GM18873 (cell line): ENCODE data around the gene CYP27C1.

ENCODE experiments used
- ATAC-seq: cut with Tn5 transposase; IDR thresholded peaks from one replicate; pipeline ENCODE4 v1.9.1; 2021; ENCODE audit warnings: mild to moderate bottlenecking, moderate library complexity, moderate number of reproducible peaks; ENCODE audit not compliant: unreplicated experiment, low FRiP score

CYP27C1 gene

DNA sequence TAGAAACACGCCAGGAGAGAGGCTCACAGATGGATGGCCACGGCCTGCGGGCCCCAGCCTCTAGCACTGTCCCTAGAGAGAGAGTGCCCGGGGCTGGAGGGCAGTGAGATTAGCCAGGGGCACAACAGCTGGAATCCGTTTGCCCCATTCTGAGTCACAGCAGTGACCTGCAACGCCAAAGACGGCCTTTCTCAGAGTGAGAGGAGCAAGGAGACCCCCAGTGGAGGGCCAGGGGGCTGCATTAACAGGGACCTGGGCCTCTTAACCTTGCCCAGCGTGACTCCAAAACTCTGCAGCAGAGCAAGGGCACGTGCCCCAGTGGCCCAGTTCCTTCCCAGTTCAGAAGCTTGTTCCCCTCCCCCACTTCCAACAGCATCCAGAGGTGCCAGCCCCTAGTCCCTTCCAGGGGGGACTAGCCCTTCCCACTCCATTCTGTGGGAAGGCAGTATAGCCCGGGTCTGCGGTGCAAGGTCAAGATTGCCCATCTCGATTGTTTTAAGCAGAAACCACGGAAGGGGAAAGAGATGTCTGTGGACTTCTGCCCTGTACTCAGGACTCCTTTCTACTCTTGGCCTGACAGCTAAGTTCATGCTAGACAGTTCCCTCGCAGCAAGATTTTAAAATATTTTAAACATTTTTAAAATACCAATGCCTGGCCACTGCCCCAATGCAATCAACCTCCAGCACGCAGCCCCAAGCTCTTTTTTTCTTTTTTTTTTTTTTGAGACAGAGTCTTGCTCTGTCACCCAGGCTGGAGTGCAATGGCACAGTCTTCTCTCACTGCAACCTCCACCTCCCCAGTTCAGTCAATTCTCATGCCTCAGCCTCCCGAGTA, 62.2 kb downstream of the CYP27C1 start:
- no peak for ATAC-seq

- ATAC-seq: no peak
Observed at GRCh38 chr2:127157114-127157513, 63.0 kb downstream of the CYP27C1 start.

DNA sequence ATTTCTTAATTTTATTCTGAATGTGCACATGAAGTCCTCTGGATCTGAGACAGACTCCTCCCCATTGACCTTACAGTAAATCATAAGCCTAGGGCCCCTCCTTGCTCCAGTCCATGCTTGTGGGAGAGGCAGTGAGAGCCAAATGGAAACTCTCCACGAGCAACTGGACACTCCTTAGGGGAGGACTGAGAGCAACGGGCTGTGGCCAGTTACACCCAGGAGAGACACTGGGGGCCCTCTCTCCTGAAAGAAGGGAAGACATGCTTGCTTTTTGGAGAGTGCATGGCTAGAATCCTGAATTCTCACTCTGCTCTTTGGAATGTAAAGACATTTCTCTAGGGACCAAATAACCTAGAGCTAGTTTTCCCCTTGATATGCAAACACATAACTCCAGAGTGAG, 64.2 kb downstream of the CYP27C1 start:
- no peak for ATAC-seq

DNA sequence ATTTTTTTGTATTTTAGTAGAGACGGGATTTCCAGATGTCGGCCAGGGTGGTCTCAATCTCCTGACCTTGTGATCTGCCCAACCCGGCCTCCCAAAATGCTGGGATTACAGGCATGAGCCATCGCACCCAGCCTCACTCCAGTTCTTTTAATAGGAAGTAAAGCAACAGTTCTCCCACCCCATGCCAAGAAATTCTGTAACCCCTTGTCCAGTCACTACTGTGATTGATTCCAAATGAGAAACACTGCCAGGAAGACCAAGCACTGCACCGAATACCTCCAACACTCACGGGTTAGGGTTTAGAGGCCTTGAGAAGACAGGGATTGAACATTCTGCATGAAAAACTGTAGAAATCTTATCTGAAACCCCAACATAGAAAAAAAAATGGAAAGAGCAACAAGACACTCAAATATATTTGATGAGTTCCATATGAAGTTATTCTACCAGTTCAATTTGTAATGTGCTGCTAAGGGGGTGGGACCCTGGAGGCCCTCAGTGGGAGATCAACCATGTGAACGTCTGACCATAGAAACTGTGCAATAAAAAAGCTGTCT, 65.0 kb downstream of the CYP27C1 start:
- no peak for ATAC-seq

DNA sequence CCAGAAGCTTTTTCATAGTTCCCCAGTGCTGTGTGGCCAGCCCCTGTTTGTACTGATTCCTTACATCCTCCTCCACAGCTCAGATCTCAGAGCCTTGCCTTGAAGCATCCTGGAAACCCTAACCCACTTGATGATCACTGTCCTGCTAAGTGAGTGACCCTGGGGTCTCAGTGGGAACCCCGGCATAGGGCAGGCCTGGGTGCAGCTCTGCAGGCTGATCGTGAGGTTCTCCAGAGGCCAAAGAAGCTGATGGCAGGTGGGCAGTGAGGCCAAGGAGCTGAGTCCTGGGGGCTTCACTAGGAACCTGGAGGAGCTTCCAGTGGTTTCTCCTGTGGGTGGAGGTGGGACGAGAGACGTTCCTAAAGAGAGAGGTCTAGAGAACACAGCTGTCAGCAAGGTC, 65.7 kb downstream of the CYP27C1 start:
- no peak for ATAC-seq

DNA sequence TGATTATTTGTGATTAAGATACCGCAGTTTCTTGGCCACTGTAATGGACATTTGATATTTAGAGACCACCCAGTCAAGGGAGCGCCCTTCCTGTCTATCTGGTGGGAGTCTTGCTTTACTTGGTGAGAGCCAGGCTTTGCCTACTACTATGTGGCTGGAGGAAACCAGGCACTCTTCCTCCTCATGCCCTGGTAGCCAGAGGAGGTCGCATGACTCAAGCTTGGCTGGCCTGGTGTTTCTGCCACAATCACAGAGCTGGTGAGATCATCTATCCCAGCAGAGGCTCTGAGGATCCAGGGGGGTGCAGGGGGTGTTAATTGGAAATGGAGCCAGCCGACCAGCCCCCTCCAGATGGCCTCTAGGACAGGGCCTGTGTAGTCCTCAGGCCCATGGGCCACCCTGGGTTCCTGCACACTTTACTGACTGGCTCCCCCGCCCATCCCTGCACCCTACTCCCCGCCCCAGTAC, 66.4 kb downstream of the CYP27C1 start:
- no peak for ATAC-seq

GRCh38 chr2:127150996-127151395, 69.1 kb downstream of the CYP27C1 start:
- ATAC-seq: no peak

DNA sequence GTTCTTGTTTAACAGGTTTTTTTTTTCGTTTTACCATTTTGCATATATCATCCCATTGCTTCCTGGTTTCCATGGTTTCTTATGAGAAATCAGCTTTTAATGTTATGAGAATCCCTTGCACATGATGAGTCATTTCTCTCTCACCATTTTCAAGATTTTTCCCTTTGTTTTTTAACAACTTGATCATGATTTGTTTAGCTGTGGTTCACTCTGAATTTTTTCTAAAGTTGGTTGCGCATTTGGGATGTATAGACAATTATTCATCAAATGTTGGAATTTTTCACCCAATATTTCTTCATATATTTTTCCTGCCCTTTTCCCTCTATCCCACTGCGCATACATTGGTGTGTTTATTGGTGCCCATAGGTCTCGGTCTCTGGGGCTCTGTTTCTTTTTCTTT, 70.7 kb downstream of the CYP27C1 start:
- no peak for ATAC-seq

DNA sequence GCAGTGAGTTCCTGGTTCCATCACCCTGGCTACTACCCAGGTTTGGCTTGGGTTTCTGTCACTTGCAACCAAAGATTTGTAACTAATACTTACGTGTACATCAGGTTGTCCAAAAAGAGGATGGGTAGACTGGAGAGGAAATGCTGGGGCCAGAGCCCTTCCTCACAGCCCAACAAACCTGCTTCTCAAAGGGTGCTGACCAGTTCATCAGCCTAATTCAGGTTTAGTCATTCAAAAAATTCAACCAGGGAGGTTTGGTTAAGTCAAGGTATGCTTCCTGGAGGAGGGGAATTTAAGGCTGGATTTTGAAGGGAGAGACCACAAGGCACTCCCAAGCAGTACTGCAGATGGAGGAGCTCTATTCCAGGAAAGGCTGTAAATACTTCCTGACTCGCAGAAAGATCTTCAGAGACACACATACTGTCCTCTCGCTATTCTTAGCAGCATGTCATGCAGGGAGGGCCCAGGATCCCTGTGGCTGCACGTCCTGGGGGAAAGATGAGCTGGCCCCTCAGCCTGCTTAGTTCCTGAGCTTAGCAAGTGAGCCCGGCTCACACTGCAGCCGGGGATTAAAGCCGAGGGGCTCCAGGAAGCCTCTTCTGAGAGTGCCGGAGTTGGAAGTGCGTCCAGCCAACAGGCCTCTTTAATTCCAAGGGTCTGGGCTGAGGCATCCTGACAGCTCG, 73.1 kb downstream of the CYP27C1 start:
- no peak for ATAC-seq

DNA sequence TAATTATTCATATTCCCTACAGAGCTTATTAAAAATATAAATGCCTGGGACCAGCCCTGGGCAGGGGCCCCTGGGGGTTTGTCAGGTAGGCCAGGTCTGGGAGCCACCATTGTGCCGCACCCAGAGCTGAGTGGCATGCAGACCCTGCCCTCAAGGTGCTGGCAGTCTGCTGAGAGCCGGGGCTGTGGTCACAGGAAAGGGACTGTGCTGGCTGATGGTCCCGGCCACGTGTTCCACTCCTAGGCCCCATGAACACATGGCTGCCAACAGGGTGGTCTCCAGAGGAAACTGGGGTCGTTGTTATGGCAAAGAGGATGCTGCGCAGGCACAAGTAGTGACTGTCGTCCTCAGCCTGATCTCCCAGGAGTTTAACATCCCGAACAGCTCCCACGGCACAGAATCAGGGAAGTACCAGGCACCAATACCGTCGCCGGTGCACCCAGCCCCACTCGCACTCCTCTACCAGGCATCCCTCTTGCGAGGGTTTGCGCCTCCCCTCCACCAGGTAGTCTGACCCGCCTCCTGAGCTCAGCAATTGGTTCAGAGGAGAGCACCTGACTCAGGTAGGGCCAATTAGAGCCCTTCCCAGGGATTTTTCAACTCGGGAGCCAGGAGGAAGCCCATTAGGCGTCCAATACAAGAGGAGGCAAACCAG, 73.9 kb downstream of the CYP27C1 start:
- ATAC-seq: no peak

- ATAC-seq: no peak
Observed at GRCh38 chr2:127145280-127145895, 74.7 kb downstream of the CYP27C1 start.

- no peak for ATAC-seq
Observed at GRCh38 chr2:127143841-127144782, 76.0 kb downstream of the CYP27C1 start.

- no peak for ATAC-seq
Observed at GRCh38 chr2:127142663-127143630, 77.2 kb downstream of the CYP27C1 start.

DNA sequence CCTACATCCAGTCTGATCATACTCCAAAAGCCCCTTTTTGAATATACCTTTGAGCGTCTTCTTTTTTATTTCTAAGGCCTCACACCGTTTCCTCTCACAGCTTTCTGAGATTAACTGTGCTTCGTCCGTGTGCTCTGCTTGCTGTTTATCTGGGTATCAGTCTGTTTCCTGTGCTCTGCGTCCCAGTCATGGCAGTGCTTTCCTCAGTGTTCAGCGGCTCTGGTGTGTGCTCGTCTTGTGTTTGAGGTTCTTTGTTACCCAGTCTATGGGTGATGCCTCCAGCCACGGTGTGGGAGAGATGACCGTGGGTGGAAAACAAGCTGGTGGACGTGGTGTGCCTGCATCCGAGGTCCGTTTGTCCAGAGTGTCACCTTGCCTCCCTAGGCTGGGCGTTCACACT, 79.6 kb downstream of the CYP27C1 start:
- no peak for ATAC-seq

DNA sequence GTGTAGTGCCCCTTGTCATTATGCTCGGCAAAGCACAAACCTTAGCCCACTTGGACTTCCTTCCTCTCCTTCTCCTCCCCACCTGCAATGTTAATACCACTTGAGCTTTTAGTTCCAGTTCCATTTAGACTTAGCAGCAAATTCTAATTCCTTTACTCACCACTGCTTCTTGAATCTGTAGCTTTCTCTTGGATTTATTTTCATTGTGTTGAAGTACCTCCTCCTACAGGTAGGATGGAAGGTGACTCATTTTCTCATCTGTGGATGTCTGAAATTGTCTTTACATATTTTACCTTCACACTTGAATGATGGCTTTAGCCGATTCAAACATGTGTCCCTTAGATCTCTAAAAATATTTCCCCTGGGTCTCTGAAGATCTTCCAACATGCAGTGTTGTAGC, 80.3 kb downstream of the CYP27C1 start:
- no peak for ATAC-seq

DNA sequence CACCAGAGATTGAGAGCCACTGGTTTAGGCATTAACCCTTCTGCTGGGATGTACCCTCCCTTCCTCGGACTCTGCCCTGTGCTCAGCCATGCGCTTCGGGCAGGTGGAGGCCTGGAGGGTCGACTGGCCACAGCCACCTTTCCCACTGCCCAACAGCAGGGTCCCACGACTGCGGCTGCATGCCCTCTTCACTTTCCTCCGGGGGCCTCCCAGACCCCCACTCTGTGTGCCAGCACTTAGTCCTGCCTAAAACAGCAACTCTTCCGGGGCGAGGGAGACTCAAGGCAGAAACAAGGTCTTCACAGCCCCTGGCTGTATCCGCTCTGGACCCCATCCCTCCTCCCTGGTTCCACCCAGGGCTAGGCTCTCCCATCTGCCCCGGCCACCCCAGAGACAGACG, 81.8 kb downstream of the CYP27C1 start:
- ATAC-seq: no peak

DNA sequence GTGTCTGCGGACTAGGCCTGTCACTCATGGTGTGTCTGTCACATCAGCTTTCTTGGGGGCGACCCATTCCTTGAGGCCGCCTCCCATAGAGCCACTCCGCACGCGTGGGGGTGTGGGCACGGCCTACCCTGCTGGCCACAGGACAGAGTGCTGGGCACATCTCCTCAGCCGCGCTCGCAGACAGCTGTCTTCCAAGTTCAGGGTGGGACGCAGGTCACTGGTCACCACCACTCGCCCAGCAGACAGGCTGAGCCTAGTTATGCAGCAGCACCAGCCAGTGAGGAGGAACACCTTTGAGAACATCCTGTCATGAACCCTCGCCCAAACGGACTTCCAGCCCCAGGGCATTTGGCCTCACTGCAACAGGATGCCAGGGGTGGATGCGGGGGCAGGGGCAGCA, 82.4 kb downstream of the CYP27C1 start:
- ATAC-seq: no peak

DNA sequence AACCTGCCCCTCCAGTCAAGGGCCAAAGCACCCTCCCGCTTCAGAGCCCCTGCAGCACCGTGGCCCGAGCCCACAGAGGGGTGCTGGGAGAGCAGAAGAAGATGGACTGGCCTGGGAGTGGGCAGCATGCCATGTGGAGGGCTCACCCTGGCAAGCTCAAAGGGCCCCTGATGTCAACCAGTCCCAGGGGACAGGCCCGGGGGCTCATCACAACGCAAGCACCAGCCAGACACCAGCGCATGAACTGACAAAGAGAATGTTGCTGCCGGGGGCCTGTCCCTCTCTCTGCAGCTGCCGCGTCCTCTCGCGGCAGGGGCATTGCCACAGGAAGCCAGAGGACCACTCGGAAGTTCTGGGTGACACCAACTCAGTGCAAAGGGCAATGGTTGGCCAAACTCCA, 82.9 kb downstream of the CYP27C1 start:
- no peak for ATAC-seq
